Measurements from ENCODE around the gene APEH.

DNA sequence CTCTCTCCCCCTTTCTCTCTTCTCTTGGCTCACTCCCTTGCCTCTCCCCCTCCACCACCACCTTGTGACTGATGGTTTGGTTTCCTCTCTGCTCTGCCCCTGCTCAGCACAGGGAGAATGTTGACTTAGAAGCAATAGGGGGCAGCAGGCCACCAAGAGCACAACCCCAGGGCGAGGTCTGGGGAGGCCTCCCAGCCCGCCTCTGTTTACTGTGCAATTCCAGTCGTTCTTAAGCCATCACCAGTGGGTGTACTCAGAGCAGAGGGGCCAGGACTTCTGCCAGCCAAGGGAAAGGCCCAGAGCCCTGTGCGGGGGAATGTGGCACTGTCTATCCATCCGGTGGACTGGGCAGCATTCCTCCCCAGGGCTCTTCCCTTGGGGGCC, 5.7 kb upstream of the APEH start:
- TF ChIP-seq, protein P1, sequence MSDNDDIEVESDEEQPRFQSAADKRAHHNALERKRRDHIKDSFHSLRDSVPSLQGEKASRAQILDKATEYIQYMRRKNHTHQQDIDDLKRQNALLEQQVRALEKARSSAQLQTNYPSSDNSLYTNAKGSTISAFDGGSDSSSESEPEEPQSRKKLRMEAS (IDR thresholded peaks at IDR 0.05) = no peak
- no peak for TF ChIP-seq EZH2phosphoT487 (IDR thresholded peaks at IDR 0.05; ENCODE audit: borderline replicate concordance)
- TF ChIP-seq, protein P2, sequence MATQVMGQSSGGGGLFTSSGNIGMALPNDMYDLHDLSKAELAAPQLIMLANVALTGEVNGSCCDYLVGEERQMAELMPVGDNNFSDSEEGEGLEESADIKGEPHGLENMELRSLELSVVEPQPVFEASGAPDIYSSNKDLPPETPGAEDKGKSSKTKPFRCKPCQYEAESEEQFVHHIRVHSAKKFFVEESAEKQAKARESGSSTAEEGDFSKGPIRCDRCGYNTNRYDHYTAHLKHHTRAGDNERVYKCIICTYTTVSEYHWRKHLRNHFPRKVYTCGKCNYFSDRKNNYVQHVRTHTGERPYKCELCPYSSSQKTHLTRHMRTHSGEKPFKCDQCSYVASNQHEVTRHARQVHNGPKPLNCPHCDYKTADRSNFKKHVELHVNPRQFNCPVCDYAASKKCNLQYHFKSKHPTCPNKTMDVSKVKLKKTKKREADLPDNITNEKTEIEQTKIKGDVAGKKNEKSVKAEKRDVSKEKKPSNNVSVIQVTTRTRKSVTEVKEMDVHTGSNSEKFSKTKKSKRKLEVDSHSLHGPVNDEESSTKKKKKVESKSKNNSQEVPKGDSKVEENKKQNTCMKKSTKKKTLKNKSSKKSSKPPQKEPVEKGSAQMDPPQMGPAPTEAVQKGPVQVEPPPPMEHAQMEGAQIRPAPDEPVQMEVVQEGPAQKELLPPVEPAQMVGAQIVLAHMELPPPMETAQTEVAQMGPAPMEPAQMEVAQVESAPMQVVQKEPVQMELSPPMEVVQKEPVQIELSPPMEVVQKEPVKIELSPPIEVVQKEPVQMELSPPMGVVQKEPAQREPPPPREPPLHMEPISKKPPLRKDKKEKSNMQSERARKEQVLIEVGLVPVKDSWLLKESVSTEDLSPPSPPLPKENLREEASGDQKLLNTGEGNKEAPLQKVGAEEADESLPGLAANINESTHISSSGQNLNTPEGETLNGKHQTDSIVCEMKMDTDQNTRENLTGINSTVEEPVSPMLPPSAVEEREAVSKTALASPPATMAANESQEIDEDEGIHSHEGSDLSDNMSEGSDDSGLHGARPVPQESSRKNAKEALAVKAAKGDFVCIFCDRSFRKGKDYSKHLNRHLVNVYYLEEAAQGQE (IDR thresholded peaks at IDR 0.05; ENCODE audit: low read depth) = no peak
- TF ChIP-seq, protein P3, sequence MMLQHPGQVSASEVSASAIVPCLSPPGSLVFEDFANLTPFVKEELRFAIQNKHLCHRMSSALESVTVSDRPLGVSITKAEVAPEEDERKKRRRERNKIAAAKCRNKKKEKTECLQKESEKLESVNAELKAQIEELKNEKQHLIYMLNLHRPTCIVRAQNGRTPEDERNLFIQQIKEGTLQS (IDR thresholded peaks at IDR 0.05) = no peak
- no peak for TF ChIP-seq RAD21 (IDR thresholded peaks at IDR 0.05; ENCODE audit: low read depth)
- no peak for TF ChIP-seq POLR2A (IDR thresholded peaks at IDR 0.05; ENCODE audit: borderline replicate concordance, extremely low read depth, insufficient read depth, insufficient read length)
- no peak for TF ChIP-seq POLR2AphosphoS5 (IDR thresholded peaks at IDR 0.05; ENCODE audit: low read depth, low read length)
- TF ChIP-seq, protein P4, sequence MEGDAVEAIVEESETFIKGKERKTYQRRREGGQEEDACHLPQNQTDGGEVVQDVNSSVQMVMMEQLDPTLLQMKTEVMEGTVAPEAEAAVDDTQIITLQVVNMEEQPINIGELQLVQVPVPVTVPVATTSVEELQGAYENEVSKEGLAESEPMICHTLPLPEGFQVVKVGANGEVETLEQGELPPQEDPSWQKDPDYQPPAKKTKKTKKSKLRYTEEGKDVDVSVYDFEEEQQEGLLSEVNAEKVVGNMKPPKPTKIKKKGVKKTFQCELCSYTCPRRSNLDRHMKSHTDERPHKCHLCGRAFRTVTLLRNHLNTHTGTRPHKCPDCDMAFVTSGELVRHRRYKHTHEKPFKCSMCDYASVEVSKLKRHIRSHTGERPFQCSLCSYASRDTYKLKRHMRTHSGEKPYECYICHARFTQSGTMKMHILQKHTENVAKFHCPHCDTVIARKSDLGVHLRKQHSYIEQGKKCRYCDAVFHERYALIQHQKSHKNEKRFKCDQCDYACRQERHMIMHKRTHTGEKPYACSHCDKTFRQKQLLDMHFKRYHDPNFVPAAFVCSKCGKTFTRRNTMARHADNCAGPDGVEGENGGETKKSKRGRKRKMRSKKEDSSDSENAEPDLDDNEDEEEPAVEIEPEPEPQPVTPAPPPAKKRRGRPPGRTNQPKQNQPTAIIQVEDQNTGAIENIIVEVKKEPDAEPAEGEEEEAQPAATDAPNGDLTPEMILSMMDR (IDR thresholded peaks at IDR 0.05 in 2 of 3, conservative IDR thresholded peaks at IDR 0.05 in 1 of 3; ENCODE audit: borderline replicate concordance in 1 of 3, insufficient read depth in 1 of 3, low read depth in 2 of 3, low read length in 2 of 3) = no peak
- TF ChIP-seq CBX3 (IDR thresholded peaks at IDR 0.05; ENCODE audit: low read depth) = no peak
- TF ChIP-seq CEBPB (IDR thresholded peaks at IDR 0.05; ENCODE audit: low read depth) = no peak
- no peak for TF ChIP-seq EGR1 (IDR thresholded peaks at IDR 0.05; ENCODE audit: low read depth)
- TF ChIP-seq TCF7L2 (IDR thresholded peaks at IDR 0.05; ENCODE audit: borderline replicate concordance, extremely low read depth, insufficient read depth, insufficient read length) = no peak

Data from HCT116 (cell line).